NT2/D1 (cell line): ENCODE data around the gene ACSM2B.
"Not testable (repeated sequence)": the region's sequence is repeated elsewhere in the genome, so short reads cannot be mapped to it uniquely, and the experiment has no call there.

Experiments
- SUZ12 ChIP-seq: IDR thresholded peaks from 2 replicates; pipeline ENCODE4 v1.6.1; 2011; ENCODE audit not compliant: insufficient read length, insufficient read depth; ENCODE audit errors: extremely low read depth
- YY1 ChIP-seq: IDR thresholded peaks from 2 replicates; pipeline ENCODE4 v1.6.1; 2011; ENCODE audit not compliant: insufficient read length, insufficient read depth
- ZNF274 ChIP-seq: IDR thresholded peaks from 2 replicates; pipeline ENCODE4 v1.6.1; 2011; ENCODE audit warnings: mild to moderate bottlenecking, low read depth, low read length

- TF ChIP-seq YY1, SUZ12, ZNF274: not testable (repeated sequence)
These were observed 85.2 kb downstream of the ACSM2B start for GRCh38 chr16:20490994-20491393.
